Activated CD4-positive, alpha-beta T cell treated with anti-CD3 and anti-CD28 coated beads for 1 hour (primary cell): Measurements from ENCODE around the gene MOAP1.
"Not testable (repeated sequence)": the region's sequence is repeated elsewhere in the genome, so short reads cannot be mapped to it uniquely, and the experiment has no call there.

Experiments
- DNase-seq: peaks from one replicate; pipeline ENCODE4 v3.0.0-alpha.2; 2020

The MOAP1 gene

GRCh38 chr14:93183596-93184317 lies 940 bp downstream of the MOAP1 start:
- DNase-seq = no peak

- no peak for DNase-seq
Observed at GRCh38 chr14:93175492-93175891, 9.2 kb downstream of the MOAP1 start.

- not testable (repeated sequence) for DNase-seq
Observed at GRCh38 chr14:93174731-93175130, 10.0 kb downstream of the MOAP1 start.

- DNase-seq = no peak
Observed at GRCh38 chr14:93173943-93174395, 10.7 kb downstream of the MOAP1 start.

- DNase-seq = no peak
Observed at GRCh38 chr14:93171376-93171775, 13.3 kb downstream of the MOAP1 start.

GRCh38 chr14:93170141-93170540 lies 14.6 kb downstream of the MOAP1 start:
- DNase-seq = not testable (repeated sequence)

- DNase-seq = not testable (repeated sequence)
Observed at GRCh38 chr14:93169619-93170018, 15.1 kb downstream of the MOAP1 start.

- not testable (repeated sequence) for DNase-seq
Observed at GRCh38 chr14:93168610-93169009, 16.1 kb downstream of the MOAP1 start.

GRCh38 chr14:93165271-93166265 lies 19.1 kb downstream of the MOAP1 start:
- not testable (repeated sequence) for DNase-seq

GRCh38 chr14:93163564-93163963 lies 21.1 kb downstream of the MOAP1 start:
- DNase-seq = no peak

GRCh38 chr14:93161411-93161940 lies 23.2 kb downstream of the MOAP1 start:
- no peak for DNase-seq

GRCh38 chr14:93160353-93160801 lies 24.3 kb downstream of the MOAP1 start:
- DNase-seq = no peak

- DNase-seq = not testable (repeated sequence)
Observed at GRCh38 chr14:93159625-93160352, 24.9 kb downstream of the MOAP1 start.

- DNase-seq = not testable (repeated sequence)
Observed at GRCh38 chr14:93158349-93158748, 26.3 kb downstream of the MOAP1 start.

- DNase-seq = no peak
Observed at GRCh38 chr14:93156693-93157369, 27.9 kb downstream of the MOAP1 start.

- DNase-seq = no peak
Observed at GRCh38 chr14:93155667-93156066, 29.0 kb downstream of the MOAP1 start.

- DNase-seq = no peak
Observed at GRCh38 chr14:93153121-93153520, 31.6 kb downstream of the MOAP1 start.

- DNase-seq = no peak
Observed at GRCh38 chr14:93150227-93151208, 34.2 kb downstream of the MOAP1 start.

- no peak for DNase-seq
Observed at GRCh38 chr14:93148979-93149378, 35.7 kb downstream of the MOAP1 start.

GRCh38 chr14:93146119-93146518 lies 38.6 kb downstream of the MOAP1 start:
- DNase-seq = no peak
